HCT116 (cell line): ENCODE results near the gene DHH. TPM values are rescaled to one million over a fixed set of nuclear protein-coding genes. Genes with fewer than 3 reads are reported as not detected.

Source experiments
- ATAC-seq: fragments of 200-7000 bp; cut with Tn5 transposase; 2 replicates; pipeline ENCODE4 v1.9.1; 2020; ENCODE audit warnings: mild to moderate bottlenecking, moderate library complexity
- BruUV-seq: library from RNA; stranded (reverse); fragments of 400-500 nt; replicated peaks from 2 replicates; lab custom pipeline; 2021; lab: Mats Ljungman, UMichigan
- CTCF ChIA-PET: fragments of 300-600 bp; sonication (Branson Sonifier 250); formaldehyde crosslinking; loops from one replicate; lab custom pipeline; 2021; ENCODE audit warnings: antibody characterized with exemption; lab: Charles Lee
- POLR2A ChIA-PET: fragments of 300-600, 350-600 bp; sonication (Branson Sonifier 250); formaldehyde crosslinking; loops from one replicate; lab custom pipeline; 2021; ENCODE audit warnings: antibody characterized with exemption; lab: Charles Lee
- RAD21 ChIA-PET, 2 experiments: fragments of 300-600 bp; sonication (Branson Sonifier 250); formaldehyde crosslinking; loops; one replicate each; lab custom pipeline; 2023; ENCODE audit warnings: low total read pairs in 2 of 2; ENCODE audit not compliant: uncharacterized antibody in 2 of 2, unreplicated experiment in 2 of 2, low non-redundant PET in 1 of 2; lab: Charles Lee
- DNase-seq: peaks from one replicate; pipeline ENCODE4 v3.0.0-alpha.2; 2010; ENCODE audit warnings: low read depth, low spot score
- H2AFZ ChIP-seq: fragments of 200-600 bp; shearing (Covaris generic), sonication (generic); 2 replicates; pipeline ENCODE4 v1.6.1; 2017; ENCODE audit warnings: low read depth, mixed run types, mixed read lengths, antibody characterized with exemption, low read length; ENCODE audit not compliant: poor library complexity, severe bottlenecking
- H3K27ac ChIP-seq: 2 replicates; pipeline ENCODE4 v1.5.1; 2012; ENCODE audit warnings: low read depth, low read length
- H3K27me3 ChIP-seq: fragments of 200-600 bp; sonication (generic); 2 replicates; pipeline ENCODE4 v1.6.1; 2016; ENCODE audit warnings: mixed run types, low read length, mixed read lengths; ENCODE audit not compliant: insufficient read depth
- H3K36me3 ChIP-seq, 2 experiments: fragments of 200-500 bp in 1 of 2; fragments of 200-600 bp in 1 of 2; sonication (Bioruptor generic) in 1 of 2; sonication (generic) in 1 of 2; 2 replicates each; pipeline versions ENCODE4 v1.5.1 to v1.6.1; 2014 to 2016; ENCODE audit warnings: low read length in 2 of 2, inconsistent platforms in 1 of 2, mixed read lengths in 1 of 2, mixed run types in 1 of 2; ENCODE audit not compliant: insufficient read depth in 2 of 2, control insufficient read depth in 1 of 2
- H3K4me1 ChIP-seq, 2 experiments: fragments of 200-600 bp in 1 of 2; sonication (generic) in 1 of 2; 2 replicates each; pipeline versions ENCODE4 v1.5.1 to v1.6.1; 2012 to 2017; ENCODE audit warnings: low read length in 2 of 2, inconsistent platforms in 1 of 2, mild to moderate bottlenecking in 1 of 2, mixed read lengths in 1 of 2, mixed run types in 1 of 2, moderate library complexity in 1 of 2; ENCODE audit not compliant: insufficient read depth in 2 of 2, control insufficient read depth in 1 of 2
- H3K4me2 ChIP-seq: fragments of 200-600 bp; sonication (generic); 2 replicates; pipeline ENCODE4 v1.6.1; 2017; ENCODE audit warnings: mixed run types, low read length, mixed read lengths
- H3K4me3 ChIP-seq, 2 experiments: fragments of 200-600 bp in 1 of 2; sonication (generic) in 1 of 2; replicated peaks in 1 of 2; 2 replicates each; pipeline ENCODE4 v1.5.1; 2011 to 2016; ENCODE audit warnings: low read length in 2 of 2, control low read depth in 1 of 2, low read depth in 1 of 2, mild to moderate bottlenecking in 1 of 2, mixed read lengths in 1 of 2, mixed run types in 1 of 2
- H3K79me2 ChIP-seq: fragments of 200-600 bp; sonication (generic); 2 replicates; pipeline ENCODE4 v1.6.1; 2017; ENCODE audit warnings: mild to moderate bottlenecking, mixed run types, low read length, moderate library complexity, mixed read lengths; ENCODE audit not compliant: insufficient read depth
- H3K9ac ChIP-seq: fragments of 200-600 bp; sonication (generic); 2 replicates; pipeline ENCODE4 v1.6.1; 2016; ENCODE audit warnings: low read length, mixed read lengths
- H3K9me2 ChIP-seq: fragments of 200-600 bp; sonication (generic), shearing (Covaris generic); 2 replicates; pipeline ENCODE4 v1.6.1; 2017; ENCODE audit warnings: mixed run types, mild to moderate bottlenecking, moderate library complexity; ENCODE audit not compliant: insufficient read depth
- H3K9me3 ChIP-seq, 2 experiments: fragments of 200-500 bp in 1 of 2; fragments of 200-600 bp in 1 of 2; sonication (Bioruptor generic) in 1 of 2; sonication (generic) in 1 of 2; 2 replicates each; pipeline ENCODE4 v1.6.1; 2014 to 2017; ENCODE audit warnings: low read length in 2 of 2, mixed read lengths in 2 of 2, inconsistent platforms in 1 of 2, low read depth in 1 of 2, mild to moderate bottlenecking in 1 of 2, mixed run types in 1 of 2, moderate library complexity in 1 of 2; ENCODE audit not compliant: control insufficient read depth in 1 of 2, insufficient read depth in 1 of 2
- H4K20me1 ChIP-seq: fragments of 200-600 bp; sonication (generic), shearing (Covaris generic); 2 replicates; pipeline ENCODE4 v1.6.1; 2017; ENCODE audit warnings: mixed run types, mild to moderate bottlenecking, moderate library complexity; ENCODE audit not compliant: insufficient read depth
- EZH2 ChIP-seq: fragments of 200-600 bp; sonication (generic); IDR thresholded peaks from 2 replicates; pipeline ENCODE4 v1.6.1; 2017; ENCODE audit warnings: antibody characterized with exemption, mixed run types
- EZH2phosphoT487 ChIP-seq: fragments of 200-600 bp; IDR thresholded peaks from 2 replicates; pipeline ENCODE4 v1.6.1; 2018; ENCODE audit warnings: antibody characterized with exemption, borderline replicate concordance
- JUND ChIP-seq: IDR thresholded peaks from 2 replicates; pipeline ENCODE4 v1.6.1; 2012
- POLR2A ChIP-seq: IDR thresholded peaks from 2 replicates; pipeline ENCODE4 v1.7.0; 2011; ENCODE audit warnings: borderline replicate concordance; ENCODE audit not compliant: insufficient read depth, insufficient read length; ENCODE audit errors: extremely low read depth
- POLR2AphosphoS5 ChIP-seq: IDR thresholded peaks from 2 replicates; pipeline ENCODE4 v1.6.1; 2011; ENCODE audit warnings: mild to moderate bottlenecking, low read depth, low read length, moderate library complexity
- SP1 ChIP-seq: IDR thresholded peaks from 2 replicates; pipeline ENCODE4 v1.6.1; 2012; ENCODE audit warnings: low read depth
- SRF ChIP-seq: IDR thresholded peaks from 2 replicates; pipeline ENCODE4 v1.6.1; 2012; ENCODE audit warnings: low read depth
- ZFX ChIP-seq: fragments of 450-650 bp; IDR thresholded peaks from 2 replicates; pipeline ENCODE4 v1.6.1; 2017
- intact Hi-C: fragments of 100-400 bp; cut with micrococcal nuclease; formaldehyde crosslinking; loops from 2 replicates; pipeline ENCODE4 v1.10.0; 2022
- total RNA-seq: library from RNA; stranded (reverse); gene quantifications from one replicate; pipeline ENCODE4 v1.2.1, GENCODE V29; 2021; ENCODE audit not compliant: unreplicated experiment

The DHH gene
- total RNA-seq, 1 experiment from 2014 or later: 0.22 TPM

DNA sequence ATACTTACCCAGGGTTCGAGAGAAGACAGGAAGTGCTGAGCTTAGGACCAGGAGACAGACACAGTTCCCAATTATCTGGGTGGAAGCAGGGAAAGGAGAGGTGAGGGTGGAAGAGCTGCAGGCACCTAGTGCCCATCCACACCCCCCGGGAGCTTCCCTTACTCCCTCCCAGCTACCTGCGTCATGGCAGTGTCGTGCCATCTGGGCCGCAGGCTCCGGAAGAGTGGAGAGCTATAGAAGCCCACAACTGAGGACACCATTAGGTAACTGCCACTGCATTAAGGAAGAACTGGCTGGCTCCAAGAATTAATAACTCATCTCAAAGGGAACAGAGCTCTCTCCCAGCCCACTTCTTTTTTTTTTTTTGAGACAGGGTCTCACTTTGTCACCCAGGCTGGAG, 5.8 kb upstream of the DHH start:
- no peak for TF ChIP-seq SP1
- no peak for TF ChIP-seq SRF
- no peak for TF ChIP-seq JUND
- TF ChIP-seq ZFX: no peak
- no peak for TF ChIP-seq EZH2phosphoT487
- TF ChIP-seq EZH2: no peak
- no peak for TF ChIP-seq POLR2A
- H2AFZ ChIP-seq: no peak overlapping the region
- no peaks in the 10 kb centered on the region for H3K79me2 ChIP-seq
- ChIA-PET RAD21 (no interaction called here), CTCF (interaction anchor here (0.9 to 4.9 kb wide), 5 partner anchors 8 to 37 kb away, joined by 3 to 59 read pairs (median 9); partner anchors contain the start of gene LMBR1L), POLR2A (no interaction called here)
- no peaks in the 10 kb centered on the region for H3K9me2 ChIP-seq
- DNase-seq (no peak), ATAC-seq (no peak)
- intact Hi-C loops: no loop called here
- H3K36me3 ChIP-seq: peaks cover 10 to 12% of the 10 kb centered on the region in 2 experiments; a peak in 2 of 4 replicates
- H3K9me3 ChIP-seq: no peaks in the 10 kb centered on the region
- H3K27ac ChIP-seq: no peak overlapping the region
- no peaks in the 10 kb centered on the region for H3K27me3 ChIP-seq
- no TSS peak for BruUV-seq
- H3K4me3 ChIP-seq: no peak overlapping the region
- no peaks in the 10 kb centered on the region for H4K20me1 ChIP-seq
- H3K4me1 ChIP-seq: no peaks in the 10 kb centered on the region
- H3K9ac ChIP-seq: no peak overlapping the region
- no peak overlapping the region for H3K4me2 ChIP-seq

DNA sequence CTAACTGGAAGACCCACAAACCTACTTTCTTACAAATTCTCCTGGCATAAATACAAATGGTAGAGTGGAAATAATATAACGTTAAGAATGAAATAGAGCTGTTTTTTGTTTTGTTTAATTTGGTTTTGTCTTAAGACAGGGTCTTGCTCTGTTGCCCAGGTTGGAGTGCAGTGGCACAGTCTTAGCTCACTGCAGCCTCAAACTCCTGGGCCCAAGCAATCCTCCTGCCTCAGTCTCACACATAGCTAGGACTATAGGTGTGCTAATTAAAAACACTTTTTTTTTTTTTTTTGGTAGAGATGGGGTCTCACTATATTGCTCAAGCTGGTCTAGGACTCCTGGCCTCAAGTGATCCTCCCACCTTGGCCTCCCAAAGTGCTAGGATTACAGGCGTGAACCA, 4.1 kb upstream of the DHH start:
- CTCF ChIA-PET: interaction anchor here (0.7 to 4.9 kb wide), 12 partner anchors 10 to 90 kb away, joined by 3 to 59 read pairs (median 4); partner anchors contain the start of genes RHEBL1, TUBA1A and TUBA1B
- TF ChIP-seq POLR2AphosphoS5 (no peak), EZH2phosphoT487 (no peak)
- POLR2A ChIA-PET: interaction anchor here (0.8 to 1.2 kb wide), 4 partner anchors 10 to 33 kb away, joined by 3 to 5 read pairs (median 4); partner anchors contain the start of genes LMBR1L and TUBA1B
- no peaks in the 10 kb centered on the region for H3K79me2 ChIP-seq
- no peaks in the 10 kb centered on the region for H3K9me3 ChIP-seq
- H3K27ac ChIP-seq: no peak overlapping the region
- intact Hi-C loops: no loop called here
- no TSS peak for BruUV-seq
- no peak overlapping the region for H3K4me3 ChIP-seq
- H3K36me3 ChIP-seq: peaks cover 8 to 12% of the 10 kb centered on the region in 2 experiments; a peak in 1 of 4 replicates
- H3K4me1 ChIP-seq: no peaks in the 10 kb centered on the region
- no peak overlapping the region for H3K9ac ChIP-seq
- no peak for DNase-seq
- no peaks in the 10 kb centered on the region for H3K27me3 ChIP-seq
- no peak overlapping the region for H3K4me2 ChIP-seq
- H3K9me2 ChIP-seq: no peaks in the 10 kb centered on the region
- H4K20me1 ChIP-seq: no peaks in the 10 kb centered on the region
- no peak overlapping the region for H2AFZ ChIP-seq
- RAD21 ChIA-PET: no interaction called here
- ATAC-seq: no peak
